Endothelial cell of umbilical vein (primary cell): Measurements from ENCODE around the gene TBX15.

Experiments
- CTCF ChIP-seq, 2 donors: IDR thresholded peaks; 1 replicate in 1 of 2; 2 replicates in 1 of 2; pipeline ENCODE4 v1.5.1; 2011; ENCODE audit warnings: low read length in 2 of 2, mild to moderate bottlenecking in 2 of 2, moderate library complexity in 2 of 2, control low read depth in 1 of 2, inconsistent platforms in 1 of 2, low read depth in 1 of 2; ENCODE audit not compliant: insufficient read depth in 1 of 2; ENCODE audit errors: extremely low read depth in 1 of 2
- EZH2 ChIP-seq: IDR thresholded peaks from 2 replicates; pipeline ENCODE4 v1.6.1; 2012; ENCODE audit warnings: borderline replicate concordance, low read depth, mild to moderate bottlenecking, moderate library complexity, low read length, inconsistent platforms; ENCODE audit not compliant: severe bottlenecking
- FOS ChIP-seq: IDR thresholded peaks from 2 replicates; pipeline ENCODE4 v1.6.1; 2011; ENCODE audit warnings: mild to moderate bottlenecking, low read length, moderate library complexity, borderline replicate concordance; ENCODE audit not compliant: insufficient read depth
- POLR2A ChIP-seq: IDR thresholded peaks from 2 replicates; pipeline ENCODE4 v1.6.1; 2012; ENCODE audit warnings: low read depth, mild to moderate bottlenecking, control low read depth, low read length
- POLR2AphosphoS5 ChIP-seq: IDR thresholded peaks from 2 replicates; pipeline ENCODE4 v1.6.1; 2012; ENCODE audit warnings: low read depth, mild to moderate bottlenecking, control low read depth, low read length, moderate library complexity; ENCODE audit not compliant: insufficient read depth

- no peak for TF ChIP-seq POLR2AphosphoS5
- TF ChIP-seq POLR2A, result no peak
- TF ChIP-seq CTCF (IDR thresholded peaks at IDR 0.05; ENCODE audit: extremely low read depth in 1 of 2, insufficient read depth in 1 of 2, low read depth in 1 of 2, low read length in 2 of 2), result peak; percentile 42 to 54
- no peak for TF ChIP-seq EZH2
- no peak for TF ChIP-seq FOS
These were observed 20.6 kb upstream of the TBX15 start for GRCh38 chr1:119008483-119009311.
